Measurements from ENCODE around the gene HTRA1.

DNA sequence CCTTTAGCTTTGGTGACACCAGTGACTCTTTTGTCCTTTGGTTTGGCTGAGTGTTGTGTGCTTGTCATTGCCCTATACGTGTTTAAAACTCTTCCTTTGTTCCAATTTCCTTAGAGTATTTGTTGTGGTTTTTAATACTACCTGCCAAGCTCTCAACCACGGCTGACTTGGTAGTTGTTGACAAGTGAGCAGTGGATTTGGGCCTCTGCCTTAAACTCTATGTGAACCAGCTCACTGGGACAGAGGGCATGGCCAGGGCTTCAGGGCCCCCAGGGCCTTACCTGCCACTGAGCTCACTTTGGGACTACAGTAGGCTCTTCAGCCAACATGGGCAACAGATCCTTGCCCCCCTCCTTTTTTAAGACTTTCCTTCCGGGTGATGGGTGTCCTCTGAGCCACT lies 89.6 kb downstream of the HTRA1 start:
- TF ChIP-seq, protein P1, sequence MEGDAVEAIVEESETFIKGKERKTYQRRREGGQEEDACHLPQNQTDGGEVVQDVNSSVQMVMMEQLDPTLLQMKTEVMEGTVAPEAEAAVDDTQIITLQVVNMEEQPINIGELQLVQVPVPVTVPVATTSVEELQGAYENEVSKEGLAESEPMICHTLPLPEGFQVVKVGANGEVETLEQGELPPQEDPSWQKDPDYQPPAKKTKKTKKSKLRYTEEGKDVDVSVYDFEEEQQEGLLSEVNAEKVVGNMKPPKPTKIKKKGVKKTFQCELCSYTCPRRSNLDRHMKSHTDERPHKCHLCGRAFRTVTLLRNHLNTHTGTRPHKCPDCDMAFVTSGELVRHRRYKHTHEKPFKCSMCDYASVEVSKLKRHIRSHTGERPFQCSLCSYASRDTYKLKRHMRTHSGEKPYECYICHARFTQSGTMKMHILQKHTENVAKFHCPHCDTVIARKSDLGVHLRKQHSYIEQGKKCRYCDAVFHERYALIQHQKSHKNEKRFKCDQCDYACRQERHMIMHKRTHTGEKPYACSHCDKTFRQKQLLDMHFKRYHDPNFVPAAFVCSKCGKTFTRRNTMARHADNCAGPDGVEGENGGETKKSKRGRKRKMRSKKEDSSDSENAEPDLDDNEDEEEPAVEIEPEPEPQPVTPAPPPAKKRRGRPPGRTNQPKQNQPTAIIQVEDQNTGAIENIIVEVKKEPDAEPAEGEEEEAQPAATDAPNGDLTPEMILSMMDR (IDR thresholded peaks at IDR 0.05) = no peak
- TF ChIP-seq POLR2A (IDR thresholded peaks at IDR 0.05) = no peak
